Smooth muscle cell of the brain vasculature (primary cell): ENCODE results near the gene PRG3.
A peak's percentile ranks its signal among the peaks of the same experiment; 100 is the strongest.

Experiments used
- DNase-seq: peaks from one replicate; pipeline ENCODE4 v3.0.0-alpha.2; 2012; ENCODE audit warnings: low read depth, low spot score

Gene PRG3

GRCh38 chr11:57380975-57381374 is at the start of gene PRG3:
Gene PRG3, minus strand, starts transcription at chr11:57381150. Its CDS starts 442 bp downstream, at chr11:57380708.
- DNase-seq, result no peak

- DNase-seq, result no peak
Observed at GRCh38 chr11:57429946-57430345, 49.0 kb upstream of the PRG3 start.

- no peak for DNase-seq
Observed at GRCh38 chr11:57428643-57429042, 47.7 kb upstream of the PRG3 start.

- no peak for DNase-seq
Observed at GRCh38 chr11:57427727-57428082, 46.8 kb upstream of the PRG3 start.

GRCh38 chr11:57426929-57427726 is 46.2 kb upstream of the PRG3 start, which contains the start of gene SLC43A3:
Gene SLC43A3, minus strand, starts transcription at chr11:57427121. Its CDS starts 949 bp downstream, at chr11:57426172.
- peak; percentile 15 for DNase-seq

- DNase-seq, result no peak
Observed at GRCh38 chr11:57426439-57426928, 45.5 kb upstream of the PRG3 start.

- DNase-seq, result no peak
Observed at GRCh38 chr11:57425565-57426438, 44.9 kb upstream of the PRG3 start.

GRCh38 chr11:57424792-57425564 is 44.0 kb upstream of the PRG3 start:
- DNase-seq, result peak; percentile 53

GRCh38 chr11:57424137-57424791 is 43.3 kb upstream of the PRG3 start:
- DNase-seq, result no peak

- no peak for DNase-seq
Observed at GRCh38 chr11:57422669-57423068, 41.7 kb upstream of the PRG3 start.

- no peak for DNase-seq
Observed at GRCh38 chr11:57421805-57422204, 40.9 kb upstream of the PRG3 start.

- no peak for DNase-seq
Observed at GRCh38 chr11:57421066-57421465, 40.1 kb upstream of the PRG3 start.

- no peak for DNase-seq
Observed at GRCh38 chr11:57419146-57419545, 38.2 kb upstream of the PRG3 start.

GRCh38 chr11:57418131-57418530 is 37.2 kb upstream of the PRG3 start:
- no peak for DNase-seq

GRCh38 chr11:57417056-57417455 is 36.1 kb upstream of the PRG3 start:
- no peak for DNase-seq

- no peak for DNase-seq
Observed at GRCh38 chr11:57416436-57416835, 35.5 kb upstream of the PRG3 start.

- DNase-seq, result no peak
Observed at GRCh38 chr11:57414612-57415212, 33.8 kb upstream of the PRG3 start.

- DNase-seq, result no peak
Observed at GRCh38 chr11:57413681-57414080, 32.7 kb upstream of the PRG3 start.

GRCh38 chr11:57410287-57410686 is 29.3 kb upstream of the PRG3 start:
- DNase-seq, result no peak

- DNase-seq, result no peak
Observed at GRCh38 chr11:57409321-57410100, 28.6 kb upstream of the PRG3 start.
